HepG2 (cell line): ENCODE results near the gene DDOST. TPM values are rescaled to one million over a fixed set of nuclear protein-coding genes. Genes with fewer than 3 reads are reported as not detected.

Source experiments
- ARID2 ChIP-seq: sonication (generic); formaldehyde crosslinking; IDR thresholded peaks from 2 replicates; pipeline ENCODE4 v1.8.1; 2022; ENCODE audit warnings: mild to moderate bottlenecking, missing genetic modification reagents, borderline replicate concordance
- CEBPG ChIP-seq: IDR thresholded peaks from 2 replicates; pipeline ENCODE4 v1.6.1; 2016
- DBP ChIP-seq: sonication (generic); formaldehyde crosslinking; IDR thresholded peaks from 2 replicates; pipeline ENCODE4 v1.4.0; 2020; ENCODE audit warnings: missing genetic modification reagents; ENCODE audit errors: not compliant biosample characterization
- ESRRA ChIP-seq: sonication (generic); formaldehyde crosslinking; IDR thresholded peaks from 2 replicates; pipeline ENCODE4 v1.5.1; 2020; ENCODE audit warnings: mild to moderate bottlenecking, low read depth, missing genetic modification reagents
- HCFC1 ChIP-seq: fragments of 150-350 bp; IDR thresholded peaks from 2 replicates; pipeline ENCODE4 v1.6.1; 2014; ENCODE audit warnings: low read depth, low read length
- HNF1B ChIP-seq: sonication (generic); formaldehyde crosslinking; IDR thresholded peaks from 2 replicates; pipeline ENCODE4 v1.5.1; 2020; ENCODE audit warnings: mild to moderate bottlenecking, moderate library complexity, missing genetic modification reagents
- HNF4A ChIP-seq: sonication (generic); formaldehyde crosslinking; IDR thresholded peaks from 2 replicates; pipeline ENCODE4 v1.4.0; 2020; ENCODE audit warnings: missing genetic modification reagents
- JUND ChIP-seq: sonication (generic); formaldehyde crosslinking; IDR thresholded peaks from 2 replicates; pipeline ENCODE4 v1.8.0; 2022; ENCODE audit warnings: mild to moderate bottlenecking, missing genetic modification reagents
- NFKBIZ ChIP-seq: IDR thresholded peaks from 2 replicates; pipeline ENCODE4 v1.6.1; 2018; ENCODE audit warnings: missing genetic modification reagents, missing compliant biosample characterization
- POLR2AphosphoS5 ChIP-seq: IDR thresholded peaks from 2 replicates; pipeline ENCODE4 v1.6.1; 2012; ENCODE audit warnings: low read depth, low read length
- SAFB2 ChIP-seq: sonication (generic); formaldehyde crosslinking; IDR thresholded peaks from 2 replicates; pipeline ENCODE4 v1.5.1; 2020; ENCODE audit warnings: missing genetic modification reagents, low read depth, mild to moderate bottlenecking, borderline replicate concordance
- SYNCRIP ChIP-seq: fragments of 200-400 bp; formaldehyde crosslinking; IDR thresholded peaks from 2 replicates; pipeline ENCODE4 v1.6.1; 2018; ENCODE audit warnings: mild to moderate bottlenecking, low read depth, low read length; ENCODE audit not compliant: insufficient read depth
- TGIF2 ChIP-seq: IDR thresholded peaks from 2 replicates; pipeline ENCODE4 v1.6.1; 2016; ENCODE audit warnings: control low read depth, missing compliant biosample characterization
- ZBTB10 ChIP-seq: sonication (generic); formaldehyde crosslinking; IDR thresholded peaks from 2 replicates; pipeline ENCODE4 v1.4.0; 2020; ENCODE audit warnings: missing genetic modification reagents, borderline replicate concordance
- ZNF207 ChIP-seq: fragments of 450-650 bp; IDR thresholded peaks from 2 replicates; pipeline ENCODE4 v1.6.1; 2016; ENCODE audit warnings: antibody characterized with exemption, borderline replicate concordance
- ZNF232 ChIP-seq: sonication (generic); formaldehyde crosslinking; IDR thresholded peaks from 2 replicates; pipeline ENCODE4 v1.4.0; 2020; ENCODE audit warnings: missing genetic modification reagents, borderline replicate concordance
- ZNF354B ChIP-seq: sonication (generic); formaldehyde crosslinking; IDR thresholded peaks from 2 replicates; pipeline ENCODE4 v1.8.0; 2022; ENCODE audit warnings: mild to moderate bottlenecking, missing genetic modification reagents
- ZNF800 ChIP-seq: sonication (generic); formaldehyde crosslinking; IDR thresholded peaks from 2 replicates; pipeline ENCODE4 v1.4.0; 2020; ENCODE audit warnings: missing genetic modification reagents
- ZSCAN29 ChIP-seq: sonication (generic); formaldehyde crosslinking; conservative IDR thresholded peaks from 2 replicates; pipeline ENCODE4 v1.4.0; 2020; ENCODE audit warnings: mild to moderate bottlenecking, missing genetic modification reagents
- polyA plus RNA-seq, 8 experiments: library from polyadenylated mRNA; depleted of rRNA in 3 of 8; stranded (reverse) in 7 of 8; unstranded in 1 of 8; fragments of >200 nt; fragmentation: Illumina TruSeq in 4 of 8; extraction: Trizol in 4 of 8; gene quantifications; 2 replicates each; pipeline versions ENCODE4 v1.2.1 to v1.2.3, GENCODE V29; 2011 to 2016; ENCODE audit warnings: low read depth in 4 of 8, missing spikeins in 1 of 8, mixed read lengths in 1 of 8; ENCODE audit not compliant: insufficient read depth in 1 of 8
- total RNA-seq, 5 experiments: library from RNA; depleted of rRNA; stranded (reverse); fragments of >200 nt; fragmentation: Illumina TruSeq; extraction: Trizol; gene quantifications; 2 replicates each; pipeline ENCODE4 v1.2.3, GENCODE V29; 2016; ENCODE audit warnings: low read depth in 1 of 5

Gene DDOST
- total and polyA plus RNA-seq, 2 of the 13 experiments (the other 11 are each of a cell fraction or from before 2014, with no cell fraction given), result 335 to 494 TPM

GRCh38 chr1:20706841-20707240 lies 45.7 kb upstream of the DDOST start (continued):
- no peak for TF ChIP-seq ZNF800 (CRISPR knock-in tag)
- TF ChIP-seq ZNF354B (CRISPR knock-in tag), result no peak
- no peak for TF ChIP-seq TGIF2 (CRISPR knock-in tag)
- peak; percentile 52 for TF ChIP-seq HNF4A (CRISPR knock-in tag)
- TF ChIP-seq ARID2 (CRISPR knock-in tag), result no peak
- no peak for TF ChIP-seq ESRRA (CRISPR knock-in tag)
- no peak for TF ChIP-seq ZBTB10 (CRISPR knock-in tag)
- no peak for TF ChIP-seq DBP
- no peak for TF ChIP-seq NFKBIZ
- TF ChIP-seq SAFB2 (CRISPR knock-in tag), result no peak
- TF ChIP-seq ZSCAN29 (CRISPR knock-in tag), result no peak
- TF ChIP-seq ZNF207, result no peak
- peak; percentile 75 for TF ChIP-seq CEBPG (CRISPR knock-in tag)
- 0 out of 2 replicates have a peak, but pooled peaks have one; percentile 18 for TF ChIP-seq HNF1B (CRISPR knock-in tag)
- TF ChIP-seq HCFC1, result no peak
- TF ChIP-seq SYNCRIP, result no peak
- no peak for TF ChIP-seq POLR2AphosphoS5
- TF ChIP-seq JUND (CRISPR knock-in tag), result no peak
- no peak for TF ChIP-seq ZNF232
